Measurements from ENCODE around the gene ANK3.

The ANK3 gene

GRCh38 chr10:60021361-60021760, 368.3 kb downstream of the ANK3 start:
- Histone ChIP-seq H3K79me2 (ENCODE audit: low read length) (no peaks in the 10 kb centered on the region), H3K4me2 (ENCODE audit: low read depth, low read length) (no peak overlapping the region), H3F3A (ENCODE audit: insufficient read depth, low read length) (no peaks in the 10 kb centered on the region), H3K9ac (ENCODE audit: low read length) (no peak overlapping the region), H3K36me3 (replicated peaks; ENCODE audit: insufficient read depth, low read length) (no peaks in the 10 kb centered on the region), H3K9me2 (replicated peaks; ENCODE audit: insufficient read depth, low read length) (no peaks in the 10 kb centered on the region), H3K4me3 (ENCODE audit: low read length) (no peak overlapping the region), H3K27ac (ENCODE audit: low read length) (no peak overlapping the region), H2AFZ (ENCODE audit: low read length) (no peak overlapping the region), H3K4me1 (ENCODE audit: low read length) (no peaks in the 10 kb centered on the region), H3K9me3 (replicated peaks; ENCODE audit: insufficient read depth, low read length) (no peaks in the 10 kb centered on the region), H3K27me3 (replicated peaks; ENCODE audit: insufficient read depth, low read length) (no peaks in the 10 kb centered on the region), H4K20me1 (ENCODE audit: insufficient read depth, low read length) (no peaks in the 10 kb centered on the region)
- no peak for DNase-seq
- TF ChIP-seq EZH2phosphoT487 (IDR thresholded peaks at IDR 0.05; ENCODE audit: low read length), result no peak
- TF ChIP-seq, protein P1, sequence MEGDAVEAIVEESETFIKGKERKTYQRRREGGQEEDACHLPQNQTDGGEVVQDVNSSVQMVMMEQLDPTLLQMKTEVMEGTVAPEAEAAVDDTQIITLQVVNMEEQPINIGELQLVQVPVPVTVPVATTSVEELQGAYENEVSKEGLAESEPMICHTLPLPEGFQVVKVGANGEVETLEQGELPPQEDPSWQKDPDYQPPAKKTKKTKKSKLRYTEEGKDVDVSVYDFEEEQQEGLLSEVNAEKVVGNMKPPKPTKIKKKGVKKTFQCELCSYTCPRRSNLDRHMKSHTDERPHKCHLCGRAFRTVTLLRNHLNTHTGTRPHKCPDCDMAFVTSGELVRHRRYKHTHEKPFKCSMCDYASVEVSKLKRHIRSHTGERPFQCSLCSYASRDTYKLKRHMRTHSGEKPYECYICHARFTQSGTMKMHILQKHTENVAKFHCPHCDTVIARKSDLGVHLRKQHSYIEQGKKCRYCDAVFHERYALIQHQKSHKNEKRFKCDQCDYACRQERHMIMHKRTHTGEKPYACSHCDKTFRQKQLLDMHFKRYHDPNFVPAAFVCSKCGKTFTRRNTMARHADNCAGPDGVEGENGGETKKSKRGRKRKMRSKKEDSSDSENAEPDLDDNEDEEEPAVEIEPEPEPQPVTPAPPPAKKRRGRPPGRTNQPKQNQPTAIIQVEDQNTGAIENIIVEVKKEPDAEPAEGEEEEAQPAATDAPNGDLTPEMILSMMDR (IDR thresholded peaks at IDR 0.05; ENCODE audit: low read length), result no peak
- no peak for TF ChIP-seq EZH2 (optimal IDR thresholded peaks at IDR 0.05; ENCODE audit: low read depth, low read length)

DNA sequence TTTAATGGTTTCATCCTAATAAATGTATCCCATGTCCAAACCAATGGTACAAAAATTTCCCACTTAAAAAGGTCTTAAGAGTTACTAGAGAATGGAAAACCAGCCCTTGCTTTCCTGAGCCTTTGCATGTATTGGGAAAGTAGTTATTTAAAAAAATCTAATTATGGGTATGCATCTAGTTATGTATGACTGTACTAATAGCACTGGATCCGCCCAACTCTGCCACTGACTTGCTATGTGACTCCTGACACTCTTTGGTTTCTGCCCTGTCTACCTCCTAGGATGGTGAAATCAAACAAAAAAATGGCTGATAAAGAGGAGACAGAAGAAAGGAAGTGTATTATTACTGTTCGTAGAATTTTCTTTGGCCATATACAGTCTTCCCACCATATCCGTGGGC, 372.9 kb downstream of the ANK3 start:
- Histone ChIP-seq H3K36me3 (replicated peaks; ENCODE audit: insufficient read depth, low read length) (no peaks in the 10 kb centered on the region), H3K9ac (ENCODE audit: low read length) (no peak overlapping the region), H3K9me2 (replicated peaks; ENCODE audit: insufficient read depth, low read length) (no peaks in the 10 kb centered on the region), H2AFZ (ENCODE audit: low read length) (no peak overlapping the region), H3K4me3 (ENCODE audit: low read length) (no peak overlapping the region), H3K4me1 (ENCODE audit: low read length) (no peaks in the 10 kb centered on the region), H4K20me1 (ENCODE audit: insufficient read depth, low read length) (no peaks in the 10 kb centered on the region), H3K9me3 (replicated peaks; ENCODE audit: insufficient read depth, low read length) (no peaks in the 10 kb centered on the region), H3K4me2 (ENCODE audit: low read depth, low read length) (no peak overlapping the region), H3K79me2 (ENCODE audit: low read length) (no peaks in the 10 kb centered on the region), H3F3A (ENCODE audit: insufficient read depth, low read length) (no peaks in the 10 kb centered on the region), H3K27me3 (replicated peaks; ENCODE audit: insufficient read depth, low read length) (no peaks in the 10 kb centered on the region), H3K27ac (ENCODE audit: low read length) (no peak overlapping the region)
- DNase-seq, result no peak
- no peak for TF ChIP-seq EZH2phosphoT487 (IDR thresholded peaks at IDR 0.05; ENCODE audit: low read length)
- TF ChIP-seq, protein P1 (IDR thresholded peaks at IDR 0.05; ENCODE audit: low read length), result no peak
- no peak for TF ChIP-seq EZH2 (optimal IDR thresholded peaks at IDR 0.05; ENCODE audit: low read depth, low read length)

- no peaks in the 10 kb centered on the region for H3K36me3 ChIP-seq (replicated peaks; ENCODE audit: insufficient read depth, low read length)
- H3K4me2 ChIP-seq (ENCODE audit: low read depth, low read length), result no peak overlapping the region
- no peaks in the 10 kb centered on the region for H3K27me3 ChIP-seq (replicated peaks; ENCODE audit: insufficient read depth, low read length)
- H3K9me3 ChIP-seq (replicated peaks; ENCODE audit: insufficient read depth, low read length), result no peaks in the 10 kb centered on the region
- H3K4me3 ChIP-seq (ENCODE audit: low read length), result no peak overlapping the region
- H2AFZ ChIP-seq (ENCODE audit: low read length), result no peak overlapping the region
- TF ChIP-seq EZH2 (optimal IDR thresholded peaks at IDR 0.05; ENCODE audit: low read depth, low read length) (no peak), EZH2phosphoT487 (IDR thresholded peaks at IDR 0.05; ENCODE audit: low read length) (no peak)
- TF ChIP-seq, protein P1 (IDR thresholded peaks at IDR 0.05; ENCODE audit: low read length), result no peak
- no peaks in the 10 kb centered on the region for H3K4me1 ChIP-seq (ENCODE audit: low read length)
- no peak overlapping the region for H3K27ac ChIP-seq (ENCODE audit: low read length)
- H3K9ac ChIP-seq (ENCODE audit: low read length), result no peak overlapping the region
- H4K20me1 ChIP-seq (ENCODE audit: insufficient read depth, low read length), result no peaks in the 10 kb centered on the region
- H3K9me2 ChIP-seq (replicated peaks; ENCODE audit: insufficient read depth, low read length), result no peaks in the 10 kb centered on the region
- H3F3A ChIP-seq (ENCODE audit: insufficient read depth, low read length), result no peaks in the 10 kb centered on the region
- DNase-seq, result no peak
- no peaks in the 10 kb centered on the region for H3K79me2 ChIP-seq (ENCODE audit: low read length)
Measured at GRCh38 chr10:60009710-60010383, 379.8 kb downstream of the ANK3 start.

All from MM.1S (cell line).